Occipital lobe (tissue), 2 donors: Measurements from ENCODE around the gene IL2RA. TPM values are rescaled to one million over a fixed set of nuclear protein-coding genes. Genes with fewer than 3 reads are reported as not detected.
A peak's percentile ranks its signal among the peaks of the same experiment; 100 is the strongest.
"Not testable (repeated sequence)": the region's sequence is repeated elsewhere in the genome, so short reads cannot be mapped to it uniquely, and the experiment has no call there.

Source experiments
- DNase-seq: peaks from one replicate; lab custom pipeline; 2025; lab: John Stamatoyannopoulos, UW
- total RNA-seq: library from RNA; depleted of rRNA; stranded (reverse); fragments of >200 nt; gene quantifications from one replicate; pipeline ENCODE4 v1.2.3, GENCODE V29; 2014

IL2RA gene
- total RNA-seq: not detected

GRCh38 chr10:6062101-6062771, at the start of gene IL2RA:
IL2RA (minus strand) TSS chr10:6062367; CDS start chr10:6062151, 216 bp downstream.
- no peak for DNase-seq

- DNase-seq: no peak
These were observed 48.0 kb upstream of the IL2RA start for GRCh38 chr10:6110136-6110535.

GRCh38 chr10:6109444-6109775, 47.2 kb upstream of the IL2RA start:
- DNase-seq: no peak

GRCh38 chr10:6108631-6109443, 46.7 kb upstream of the IL2RA start:
- DNase-seq: no peak

GRCh38 chr10:6108072-6108471, 45.9 kb upstream of the IL2RA start:
- no peak for DNase-seq

GRCh38 chr10:6107616-6108015, 45.4 kb upstream of the IL2RA start:
- DNase-seq: not testable (repeated sequence)

- DNase-seq: no peak
These were observed 41.4 kb upstream of the IL2RA start for GRCh38 chr10:6103591-6103990.

- DNase-seq: no peak
These were observed 40.0 kb upstream of the IL2RA start for GRCh38 chr10:6102128-6102527.

- no peak for DNase-seq
These were observed 39.0 kb upstream of the IL2RA start for GRCh38 chr10:6101181-6101580.

GRCh38 chr10:6100370-6100769, 38.2 kb upstream of the IL2RA start:
- no peak for DNase-seq

- no peak for DNase-seq
These were observed 36.0 kb upstream of the IL2RA start for GRCh38 chr10:6098156-6098555.

- DNase-seq: no peak
These were observed 34.9 kb upstream of the IL2RA start for GRCh38 chr10:6097063-6097462.

- DNase-seq: no peak
These were observed 33.8 kb upstream of the IL2RA start for GRCh38 chr10:6095810-6096570.

GRCh38 chr10:6092731-6093130, 30.6 kb upstream of the IL2RA start:
- no peak for DNase-seq

GRCh38 chr10:6091630-6092029, 29.5 kb upstream of the IL2RA start:
- DNase-seq: no peak

GRCh38 chr10:6089334-6090219, 27.4 kb upstream of the IL2RA start:
- no peak for DNase-seq

- DNase-seq: peak; percentile 73
These were observed 26.7 kb upstream of the IL2RA start, which contains the start of gene RBM17 for GRCh38 chr10:6088721-6089333. RBM17 (plus strand) TSS chr10:6089034; CDS start chr10:6097066, 8,032 bp downstream.

- peak; percentile 86 for DNase-seq
These were observed 24.4 kb upstream of the IL2RA start for GRCh38 chr10:6086375-6087233.
